ENCODE measurements around the gene TSHZ2. TPM values are rescaled to one million over a fixed set of nuclear protein-coding genes. Genes with fewer than 3 reads are reported as not detected.

TSHZ2 gene
- total RNA-seq, 2 experiments from 2014 or later: 0.13 TPM; not detected in 1

DNA sequence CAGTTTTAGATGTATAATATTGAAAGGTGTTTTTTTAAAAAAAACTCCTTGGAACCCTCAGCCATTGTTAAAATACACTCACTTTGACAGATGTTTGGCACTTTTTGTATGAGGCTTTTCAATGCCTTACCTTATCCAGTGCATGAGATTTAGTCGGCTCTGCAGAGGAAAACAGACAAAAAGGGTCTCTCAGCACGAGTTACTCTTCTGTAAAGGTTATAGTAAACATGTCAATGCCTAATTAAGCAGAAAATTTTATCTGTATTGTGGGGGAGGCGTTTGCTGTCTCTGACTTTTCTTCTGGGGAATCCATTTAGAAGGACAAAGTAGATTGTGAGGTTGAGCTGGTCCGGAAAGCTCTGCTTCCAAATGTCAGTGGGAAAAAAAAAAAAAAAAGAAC, 278.3 kb downstream of the TSHZ2 start:
- DNase-seq: no peak
- Mint-ChIP-seq H3K9me3 (ENCODE audit: insufficient read depth) (no peaks in the 10 kb centered on the region), H3K36me3 (ENCODE audit: low read depth) (no peaks in the 10 kb centered on the region), H3K4me1 (ENCODE audit: low read depth) (no peaks in the 10 kb centered on the region), H3K4me3 (no peak overlapping the region), H3K27me3 (ENCODE audit: low read depth) (peaks cover 4% of the 10 kb centered on the region), H3K27ac (no peak overlapping the region)
- no peak for ATAC-seq
- ChIA-PET POLR2A (no interaction called here), CTCF (no interaction called here)

DNA sequence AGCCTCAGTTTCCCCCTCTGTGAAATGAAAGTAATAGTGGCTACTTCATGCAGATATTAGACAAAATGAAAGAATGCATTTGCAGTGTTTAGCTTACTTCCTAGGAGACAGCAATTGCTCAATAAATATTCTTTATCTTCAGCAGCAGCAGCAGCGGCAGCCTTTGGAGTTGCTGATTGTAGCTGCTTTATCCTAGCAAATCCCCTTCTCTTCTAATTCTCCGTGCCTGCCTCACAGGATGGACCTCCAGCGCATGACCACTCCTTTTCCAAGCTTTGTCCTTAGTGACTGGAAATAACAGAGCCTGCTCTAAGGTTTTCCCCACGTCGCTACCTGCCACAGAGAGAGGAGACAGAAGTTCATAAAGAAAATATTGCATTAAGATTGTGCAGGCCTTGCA, 279.8 kb downstream of the TSHZ2 start:
- no peaks in the 10 kb centered on the region for H3K9me3 Mint-ChIP-seq (ENCODE audit: insufficient read depth)
- H3K36me3 Mint-ChIP-seq (ENCODE audit: low read depth): no peaks in the 10 kb centered on the region
- ChIA-PET CTCF (no interaction called here), POLR2A (no interaction called here)
- H3K4me1 Mint-ChIP-seq (ENCODE audit: low read depth): no peaks in the 10 kb centered on the region
- DNase-seq (no peak), ATAC-seq (no peak)
- peaks cover 4% of the 10 kb centered on the region for H3K27me3 Mint-ChIP-seq (ENCODE audit: low read depth)
- no peak overlapping the region for H3K27ac Mint-ChIP-seq
- no peak overlapping the region for H3K4me3 Mint-ChIP-seq

DNA sequence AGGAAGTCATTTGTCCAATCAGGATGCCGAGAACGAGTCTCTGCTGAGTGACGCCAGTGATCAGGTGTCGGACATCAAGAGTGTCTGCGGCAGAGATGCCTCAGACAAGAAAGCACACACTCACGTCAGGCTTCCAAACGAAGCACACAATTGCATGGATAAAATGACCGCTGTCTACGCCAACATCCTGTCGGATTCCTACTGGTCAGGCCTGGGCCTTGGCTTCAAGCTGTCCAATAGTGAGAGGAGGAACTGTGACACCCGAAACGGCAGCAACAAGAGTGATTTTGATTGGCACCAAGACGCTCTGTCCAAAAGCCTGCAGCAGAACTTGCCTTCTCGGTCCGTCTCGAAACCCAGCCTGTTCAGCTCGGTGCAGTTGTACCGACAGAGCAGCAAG, 281.5 kb downstream of the TSHZ2 start:
- Mint-ChIP-seq H3K9me3 (ENCODE audit: insufficient read depth) (no peaks in the 10 kb centered on the region), H3K36me3 (ENCODE audit: low read depth) (no peaks in the 10 kb centered on the region), H3K4me3 (no peak overlapping the region), H3K27me3 (ENCODE audit: low read depth) (peaks cover 4% of the 10 kb centered on the region), H3K27ac (no peak overlapping the region), H3K4me1 (ENCODE audit: low read depth) (no peaks in the 10 kb centered on the region)
- CTCF ChIA-PET: no interaction called here
- DNase-seq (no peak), ATAC-seq (no peak)
- POLR2A ChIA-PET: no interaction called here

DNA sequence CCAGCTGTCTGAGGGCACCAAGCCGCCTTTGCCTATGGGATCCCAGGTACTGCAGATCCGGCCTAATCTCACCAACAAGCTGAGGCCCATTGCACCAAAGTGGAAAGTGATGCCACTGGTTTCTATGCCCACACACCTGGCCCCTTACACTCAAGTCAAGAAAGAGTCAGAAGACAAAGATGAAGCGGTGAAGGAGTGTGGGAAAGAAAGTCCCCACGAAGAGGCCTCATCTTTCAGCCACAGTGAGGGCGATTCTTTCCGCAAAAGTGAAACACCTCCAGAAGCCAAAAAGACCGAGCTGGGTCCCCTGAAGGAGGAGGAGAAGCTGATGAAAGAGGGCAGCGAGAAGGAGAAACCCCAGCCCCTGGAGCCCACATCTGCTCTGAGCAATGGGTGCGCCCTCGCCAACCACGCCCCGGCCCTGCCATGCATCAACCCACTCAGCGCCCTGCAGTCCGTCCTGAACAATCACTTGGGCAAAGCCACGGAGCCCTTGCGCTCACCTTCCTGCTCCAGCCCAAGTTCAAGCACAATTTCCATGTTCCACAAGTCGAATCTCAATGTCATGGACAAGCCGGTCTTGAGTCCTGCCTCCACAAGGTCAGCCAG, 283.0 kb downstream of the TSHZ2 start:
- ChIA-PET CTCF (no interaction called here), POLR2A (no interaction called here)
- Mint-ChIP-seq H3K27ac (no peak overlapping the region), H3K4me3 (no peak overlapping the region), H3K9me3 (ENCODE audit: insufficient read depth) (no peaks in the 10 kb centered on the region), H3K4me1 (ENCODE audit: low read depth) (no peaks in the 10 kb centered on the region), H3K36me3 (ENCODE audit: low read depth) (no peaks in the 10 kb centered on the region), H3K27me3 (ENCODE audit: low read depth) (peaks cover 4% of the 10 kb centered on the region)
- ATAC-seq: no peak
- no peak for DNase-seq

DNA sequence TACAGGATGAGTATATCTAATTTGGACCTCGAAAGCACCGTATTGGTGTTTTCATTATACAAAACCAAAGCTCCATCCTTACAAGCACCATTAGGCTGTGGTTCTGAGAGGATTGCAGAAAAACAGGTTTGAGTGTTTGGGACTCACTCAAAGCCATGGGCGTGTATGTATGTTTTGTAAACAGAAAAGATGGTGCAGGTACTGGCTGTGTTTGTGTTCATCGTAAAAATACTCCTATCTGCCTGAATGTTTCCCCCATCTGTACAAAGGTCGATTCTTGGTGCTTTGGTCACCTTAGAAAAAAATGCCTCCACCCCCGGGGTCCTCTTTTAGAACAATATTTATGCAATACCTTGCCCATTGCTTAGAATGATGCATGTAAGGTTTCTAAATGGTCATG, 286.6 kb downstream of the TSHZ2 start:
- ATAC-seq: no peak

DNA sequence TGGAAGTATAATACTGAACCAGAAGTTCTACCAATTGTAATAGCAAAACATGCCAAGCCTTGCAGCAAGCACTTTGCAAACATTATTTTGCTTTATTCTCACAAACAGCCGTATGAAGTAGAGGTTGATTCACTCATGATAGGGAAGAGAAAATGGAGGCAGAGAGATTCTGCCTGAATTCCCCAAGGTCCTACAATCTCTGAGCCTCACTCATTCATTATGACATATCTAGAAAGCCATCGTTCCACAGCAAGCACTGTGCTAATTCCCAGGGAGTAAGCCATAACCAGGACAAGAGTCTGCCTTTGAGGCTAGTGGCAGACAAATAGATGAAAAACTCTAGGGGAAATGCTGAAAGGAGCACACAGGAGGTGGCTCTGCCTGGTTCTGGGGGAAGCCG, 288.0 kb downstream of the TSHZ2 start:
- H3K36me3 Mint-ChIP-seq (ENCODE audit: low read depth): no peaks in the 10 kb centered on the region
- H3K4me1 Mint-ChIP-seq (ENCODE audit: low read depth): no peaks in the 10 kb centered on the region
- CTCF ChIA-PET: no interaction called here
- H3K4me3 Mint-ChIP-seq: no peak overlapping the region
- POLR2A ChIA-PET: no interaction called here
- DNase-seq (no peak), ATAC-seq (no peak)
- H3K9me3 Mint-ChIP-seq (ENCODE audit: insufficient read depth): no peaks in the 10 kb centered on the region
- no peak overlapping the region for H3K27ac Mint-ChIP-seq
- H3K27me3 Mint-ChIP-seq (ENCODE audit: low read depth): no peaks in the 10 kb centered on the region

More for the DNA sequence above, 286.6 kb downstream of the TSHZ2 start:
- Mint-ChIP-seq H3K9me3 (ENCODE audit: insufficient read depth) (no peaks in the 10 kb centered on the region), H3K4me3 (no peak overlapping the region), H3K36me3 (ENCODE audit: low read depth) (no peaks in the 10 kb centered on the region), H3K27me3 (ENCODE audit: low read depth) (no peaks in the 10 kb centered on the region), H3K4me1 (ENCODE audit: low read depth) (no peaks in the 10 kb centered on the region), H3K27ac (no peak overlapping the region)
- CTCF ChIA-PET: no interaction called here
- POLR2A ChIA-PET: no interaction called here
- no peak for DNase-seq

DNA sequence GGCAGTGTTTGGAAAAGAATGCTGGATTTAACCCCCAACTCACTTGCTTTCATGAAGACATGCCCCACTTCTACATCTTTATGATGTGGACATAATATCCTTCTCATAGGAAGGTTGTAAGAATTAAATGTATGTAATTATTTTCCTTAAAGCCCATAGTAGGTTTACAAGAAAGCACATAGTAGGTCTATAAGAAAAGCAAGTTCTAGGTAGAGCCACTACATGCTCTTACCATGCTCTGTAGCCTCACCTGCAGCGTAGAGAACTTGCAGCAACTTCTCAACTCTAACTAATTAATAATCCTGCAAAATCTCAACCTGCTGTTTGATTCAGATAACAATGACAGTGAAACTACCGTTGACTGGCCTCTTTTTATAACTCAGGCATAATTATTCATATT, 288.4 kb downstream of the TSHZ2 start:
- no peak overlapping the region for H3K27ac Mint-ChIP-seq
- no peaks in the 10 kb centered on the region for H3K36me3 Mint-ChIP-seq (ENCODE audit: low read depth)
- DNase-seq (no peak), ATAC-seq (no peak)
- no peak overlapping the region for H3K4me3 Mint-ChIP-seq
- H3K4me1 Mint-ChIP-seq (ENCODE audit: low read depth): no peaks in the 10 kb centered on the region
- H3K9me3 Mint-ChIP-seq (ENCODE audit: insufficient read depth): no peaks in the 10 kb centered on the region
- no peaks in the 10 kb centered on the region for H3K27me3 Mint-ChIP-seq (ENCODE audit: low read depth)
- ChIA-PET POLR2A (no interaction called here), CTCF (no interaction called here)

DNA sequence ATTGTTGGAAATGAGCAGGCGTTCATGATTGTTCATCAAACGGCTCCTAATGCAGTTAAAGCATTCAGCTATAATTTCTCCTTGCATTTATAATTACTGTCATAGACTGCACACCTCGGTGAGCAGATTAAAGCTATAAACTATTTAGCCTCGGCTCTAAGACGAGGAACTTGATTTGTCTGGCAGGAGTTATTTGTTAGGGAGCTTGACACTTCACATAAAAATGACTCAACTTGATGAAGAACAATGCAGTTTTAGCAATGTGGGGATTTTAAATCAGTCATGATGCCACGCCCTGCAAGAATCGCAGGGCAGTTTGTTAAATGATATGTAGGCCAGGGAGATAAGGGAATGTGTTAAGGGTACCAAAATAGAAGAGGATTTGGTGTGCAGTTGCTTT, 290.2 kb downstream of the TSHZ2 start:
- no peak for ATAC-seq
- H3K9me3 Mint-ChIP-seq (ENCODE audit: insufficient read depth): no peaks in the 10 kb centered on the region
- H3K27ac Mint-ChIP-seq: no peak overlapping the region
- H3K4me3 Mint-ChIP-seq: no peak overlapping the region
- no peak for DNase-seq
- ChIA-PET POLR2A (no interaction called here), CTCF (interaction anchor here (0.9 kb wide), 1 partner anchor 950 kb away, joined by 3 read pairs; no protein-coding TSS in a partner anchor)
- no peaks in the 10 kb centered on the region for H3K36me3 Mint-ChIP-seq (ENCODE audit: low read depth)
- no peaks in the 10 kb centered on the region for H3K27me3 Mint-ChIP-seq (ENCODE audit: low read depth)
- no peaks in the 10 kb centered on the region for H3K4me1 Mint-ChIP-seq (ENCODE audit: low read depth)

DNA sequence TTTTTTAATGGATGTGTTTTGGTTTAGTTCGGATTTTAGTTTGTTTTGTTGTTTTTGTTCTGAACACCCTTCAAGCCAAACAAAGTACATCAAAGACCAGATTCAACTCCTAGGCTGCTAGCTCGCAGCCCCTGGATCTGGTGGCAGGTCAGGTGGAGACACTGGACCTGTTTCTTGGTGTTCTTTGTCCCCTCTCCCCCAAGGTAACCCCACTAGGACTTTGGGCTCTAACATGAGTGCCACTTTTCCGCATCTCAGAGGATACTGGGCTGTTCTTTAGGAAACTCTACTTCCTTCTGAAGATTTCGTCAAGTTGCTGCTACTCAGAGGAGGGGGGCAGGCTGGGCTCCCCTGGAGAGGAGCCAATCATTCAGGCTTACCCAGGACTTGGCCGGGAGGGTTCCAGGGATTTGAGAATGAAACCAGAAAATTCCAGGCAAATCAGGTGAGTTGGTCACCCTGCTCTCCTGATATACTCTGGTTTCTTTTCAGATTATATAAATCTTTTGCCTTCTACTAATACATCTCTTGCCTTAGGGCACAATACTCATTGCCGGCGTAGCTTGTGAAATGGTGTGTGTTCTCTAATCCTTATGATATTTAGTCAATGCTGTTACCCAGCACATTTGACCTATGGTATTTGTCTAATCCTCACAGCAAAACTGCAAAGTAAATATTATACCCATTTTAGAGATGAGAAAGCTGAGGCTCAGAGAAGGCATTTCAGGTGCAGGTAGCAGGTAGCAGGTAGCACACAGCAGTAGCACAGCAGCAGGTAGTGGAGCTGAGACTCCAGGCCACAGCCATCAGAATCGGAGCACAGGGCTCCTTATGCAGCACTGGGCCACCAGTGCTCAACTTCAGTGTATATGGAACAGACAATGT, 291.6 kb downstream of the TSHZ2 start:
- no peak overlapping the region for H3K4me3 Mint-ChIP-seq
- no peak overlapping the region for H3K27ac Mint-ChIP-seq
- H3K9me3 Mint-ChIP-seq (ENCODE audit: insufficient read depth): no peaks in the 10 kb centered on the region
- CTCF ChIA-PET: no interaction called here
- no peak for DNase-seq
- H3K27me3 Mint-ChIP-seq (ENCODE audit: low read depth): no peaks in the 10 kb centered on the region
- POLR2A ChIA-PET: no interaction called here
- no peaks in the 10 kb centered on the region for H3K36me3 Mint-ChIP-seq (ENCODE audit: low read depth)
- ATAC-seq: no peak
- H3K4me1 Mint-ChIP-seq (ENCODE audit: low read depth): no peaks in the 10 kb centered on the region

DNA sequence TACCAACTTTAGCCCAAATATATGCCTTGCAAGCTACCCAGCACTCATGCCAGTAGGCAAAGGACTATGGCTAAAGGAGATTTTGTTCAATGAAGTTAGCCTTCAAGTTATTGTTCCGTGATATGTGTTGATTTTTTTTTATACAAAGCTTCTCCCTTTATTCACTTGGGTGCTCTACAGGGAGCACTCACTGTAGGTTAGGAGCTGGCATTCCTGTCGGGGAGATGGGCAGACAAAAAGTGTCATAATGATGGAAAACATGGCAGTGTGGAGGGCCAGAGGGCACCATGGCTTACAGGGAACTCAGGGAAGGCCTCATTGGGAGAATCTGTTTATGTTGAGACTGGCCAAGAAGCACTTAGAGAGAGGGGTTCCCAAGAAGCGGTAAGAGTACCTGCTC, 292.4 kb downstream of the TSHZ2 start:
- Mint-ChIP-seq H3K36me3 (ENCODE audit: low read depth) (no peaks in the 10 kb centered on the region), H3K27me3 (ENCODE audit: low read depth) (no peaks in the 10 kb centered on the region), H3K27ac (no peak overlapping the region), H3K9me3 (ENCODE audit: insufficient read depth) (no peaks in the 10 kb centered on the region), H3K4me3 (no peak overlapping the region), H3K4me1 (ENCODE audit: low read depth) (no peaks in the 10 kb centered on the region)
- CTCF ChIA-PET: no interaction called here
- DNase-seq: no peak
- POLR2A ChIA-PET: no interaction called here
- no peak for ATAC-seq

DNA sequence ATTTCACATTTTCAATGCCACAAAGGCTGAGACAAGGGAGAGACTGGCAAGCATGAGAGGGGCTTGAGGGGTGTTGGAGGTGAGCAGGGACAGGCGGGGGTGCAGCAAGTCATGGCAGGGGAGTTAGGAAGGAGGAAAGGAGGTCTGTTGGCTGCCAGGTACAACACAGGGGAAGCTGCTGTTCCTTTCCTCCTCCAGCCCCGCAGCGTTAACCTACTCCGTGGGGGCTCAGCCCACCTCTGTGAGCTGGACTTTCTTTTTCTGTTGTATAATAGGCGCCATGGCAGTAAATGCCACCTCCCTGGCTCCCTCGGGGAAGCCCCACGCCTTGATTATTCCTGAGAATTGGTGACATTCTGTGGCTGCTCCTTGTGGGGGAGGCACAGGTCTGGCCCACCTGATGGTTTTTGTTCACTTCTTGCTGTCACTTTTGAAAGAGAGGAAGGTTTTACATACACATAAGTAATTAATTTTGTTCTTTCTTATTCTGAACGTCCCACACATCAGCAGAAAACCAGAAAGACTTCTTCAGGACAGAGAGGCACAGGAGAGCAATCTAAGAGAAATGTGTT, 293.2 kb downstream of the TSHZ2 start:
- no peaks in the 10 kb centered on the region for H3K9me3 Mint-ChIP-seq (ENCODE audit: insufficient read depth)
- ATAC-seq (no peak), DNase-seq (no peak)
- ChIA-PET CTCF (no interaction called here), POLR2A (no interaction called here)
- H3K27me3 Mint-ChIP-seq (ENCODE audit: low read depth): no peaks in the 10 kb centered on the region
- H3K4me3 Mint-ChIP-seq: no peak overlapping the region
- H3K27ac Mint-ChIP-seq: no peak overlapping the region
- H3K36me3 Mint-ChIP-seq (ENCODE audit: low read depth): no peaks in the 10 kb centered on the region
- H3K4me1 Mint-ChIP-seq (ENCODE audit: low read depth): no peaks in the 10 kb centered on the region

DNA sequence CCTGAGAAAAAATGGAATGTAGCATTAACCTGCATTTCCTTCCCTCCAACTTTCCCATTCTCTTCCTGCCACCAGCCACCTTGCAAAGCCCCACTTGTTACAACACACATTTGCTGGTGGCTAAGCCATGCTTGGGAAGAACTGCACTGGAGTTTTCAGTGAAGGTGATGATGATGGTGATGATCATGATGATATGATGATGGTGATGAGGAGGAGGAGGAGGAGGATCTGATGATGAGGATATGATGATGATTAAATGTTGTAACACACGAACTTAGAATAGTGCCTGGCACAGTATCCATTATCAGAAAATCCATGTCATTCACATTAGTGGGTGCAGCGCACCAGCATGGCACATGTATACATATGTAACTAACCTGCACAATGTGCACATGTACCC, 297.2 kb downstream of the TSHZ2 start:
- Mint-ChIP-seq H3K4me1 (ENCODE audit: low read depth) (no peaks in the 10 kb centered on the region), H3K36me3 (ENCODE audit: low read depth) (no peaks in the 10 kb centered on the region), H3K9me3 (ENCODE audit: insufficient read depth) (no peaks in the 10 kb centered on the region), H3K27me3 (ENCODE audit: low read depth) (no peaks in the 10 kb centered on the region), H3K4me3 (no peak overlapping the region), H3K27ac (no peak overlapping the region)
- POLR2A ChIA-PET: no interaction called here
- ATAC-seq: no peak
- DNase-seq: no peak
- CTCF ChIA-PET: no interaction called here

Measured in activated CD8-positive, alpha-beta T cell treated with anti-CD3 and anti-CD28 coated beads, Interleukin-2, amount 10 ng/mL, durations not matched to agents 7 days and 5 days (primary cell).